Measurements from ENCODE around the gene DTNBP1.

GRCh38 chr6:15487262-15487661 is 175.6 kb downstream of the DTNBP1 start:
- TF ChIP-seq CTCF (IDR thresholded peaks at IDR 0.05; ENCODE audit: low read length) (no peak), EZH2 (optimal IDR thresholded peaks at IDR 0.05; ENCODE audit: low read depth, low read length) (no peak)
